ENCODE results near the gene SEMA6A.

- TF ChIP-seq POLR2AphosphoS5 (IDR thresholded peaks at IDR 0.05; ENCODE audit: low read depth, low read length) = no peak
- no peak for TF ChIP-seq POLR2A (IDR thresholded peaks at IDR 0.05; ENCODE audit: low read depth, low read length)
- TF ChIP-seq TAF1 (IDR thresholded peaks at IDR 0.05; ENCODE audit: borderline replicate concordance, low read depth, low read length) = no peak
These were observed 38.1 kb downstream of the SEMA6A start for GRCh38 chr5:116536316-116537083.
